Erythroblast (primary cell): ENCODE data around the gene CELSR2.

ENCODE experiments used
- GATA1 ChIP-seq: IDR thresholded peaks from 2 replicates; pipeline ENCODE4 v1.6.1; 2011; ENCODE audit warnings: low read depth, mild to moderate bottlenecking, control low read depth, low read length, moderate library complexity
- POLR2A ChIP-seq: IDR thresholded peaks from 2 replicates; pipeline ENCODE4 v1.6.1; 2011; ENCODE audit warnings: mild to moderate bottlenecking, low read length

DNA sequence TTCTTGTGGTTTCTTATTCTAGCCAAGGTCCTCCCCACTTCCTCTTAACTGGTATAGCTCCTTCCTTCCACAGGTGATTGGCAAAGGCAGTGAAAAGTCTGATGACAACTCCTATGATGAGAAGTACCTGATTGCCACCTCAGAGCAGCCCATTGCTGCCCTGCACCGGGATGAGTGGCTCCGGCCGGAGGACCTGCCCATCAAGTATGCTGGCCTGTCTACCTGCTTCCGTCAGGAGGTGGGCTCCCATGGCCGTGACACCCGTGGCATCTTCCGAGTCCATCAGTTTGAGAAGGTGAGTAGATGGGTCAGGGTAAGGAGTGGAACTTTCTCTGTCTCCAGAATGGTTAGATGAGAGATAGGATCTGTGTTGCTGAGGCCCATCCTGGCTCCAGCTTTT lies 14.2 kb upstream of the CELSR2 start:
- TF ChIP-seq POLR2A (no peak), GATA1 (no peak)
